GM18520 (cell line): ENCODE data around the gene ITGB1.

Source experiments
- ATAC-seq: cut with Tn5 transposase; IDR thresholded peaks from one replicate; pipeline ENCODE4 v1.9.1; 2021; ENCODE audit not compliant: unreplicated experiment

ITGB1 gene

GRCh38 chr10:32893434-32893833 lies 64.6 kb downstream of the ITGB1 start:
- no peak for ATAC-seq

GRCh38 chr10:32891261-32891660 lies 66.8 kb downstream of the ITGB1 start:
- no peak for ATAC-seq

- no peak for ATAC-seq
These were observed 67.6 kb downstream of the ITGB1 start for GRCh38 chr10:32890444-32890843.

- no peak for ATAC-seq
These were observed 68.3 kb downstream of the ITGB1 start for GRCh38 chr10:32889631-32890212.

- no peak for ATAC-seq
These were observed 69.7 kb downstream of the ITGB1 start for GRCh38 chr10:32888161-32888927.

- no peak for ATAC-seq
These were observed 70.5 kb downstream of the ITGB1 start for GRCh38 chr10:32887481-32887880.

- ATAC-seq: no peak
These were observed 76.0 kb downstream of the ITGB1 start for GRCh38 chr10:32882076-32882475.

GRCh38 chr10:32878646-32879045 lies 79.4 kb downstream of the ITGB1 start:
- no peak for ATAC-seq

GRCh38 chr10:32877915-32878314 lies 80.1 kb downstream of the ITGB1 start:
- no peak for ATAC-seq

GRCh38 chr10:32865170-32865569 lies 92.9 kb downstream of the ITGB1 start:
- no peak for ATAC-seq

GRCh38 chr10:32854435-32854834 lies 103.6 kb downstream of the ITGB1 start:
- no peak for ATAC-seq

- ATAC-seq: no peak
These were observed 106.7 kb downstream of the ITGB1 start for GRCh38 chr10:32851301-32851700.
